K562 (cell line): ENCODE measurements around the gene C1orf105.

Experiments used
- EGR1 ChIP-seq: fragments of 450-650 bp; conservative IDR thresholded peaks from 2 replicates; pipeline ENCODE4 v1.6.1; 2017; ENCODE audit warnings: mild to moderate bottlenecking
- GATA2 ChIP-seq: sonication (generic); formaldehyde crosslinking; IDR thresholded peaks from 2 replicates; pipeline ENCODE4 v1.4.0; 2020; ENCODE audit warnings: mild to moderate bottlenecking, missing genetic modification reagents
- TSC22D4 ChIP-seq: fragments of 450-650 bp; IDR thresholded peaks from 2 replicates; pipeline ENCODE4 v1.6.1; 2016; ENCODE audit warnings: missing genetic modification characterization, missing biosample characterization, control low read depth
- TF ChIP-seq, protein P1 (sequence below), 3 experiments: IDR thresholded peaks in 2 of 3; conservative IDR thresholded peaks in 1 of 3; 2 replicates each; pipeline ENCODE4 v1.5.1; 2011 to 2012; ENCODE audit warnings: low read length in 3 of 3, mild to moderate bottlenecking in 3 of 3, control low read depth in 2 of 3, improper control_type of control experiment in 1 of 3, inconsistent platforms in 1 of 3, low read depth in 1 of 3, mixed read lengths in 1 of 3, moderate library complexity in 1 of 3; ENCODE audit not compliant: insufficient read depth in 2 of 3

DNA sequence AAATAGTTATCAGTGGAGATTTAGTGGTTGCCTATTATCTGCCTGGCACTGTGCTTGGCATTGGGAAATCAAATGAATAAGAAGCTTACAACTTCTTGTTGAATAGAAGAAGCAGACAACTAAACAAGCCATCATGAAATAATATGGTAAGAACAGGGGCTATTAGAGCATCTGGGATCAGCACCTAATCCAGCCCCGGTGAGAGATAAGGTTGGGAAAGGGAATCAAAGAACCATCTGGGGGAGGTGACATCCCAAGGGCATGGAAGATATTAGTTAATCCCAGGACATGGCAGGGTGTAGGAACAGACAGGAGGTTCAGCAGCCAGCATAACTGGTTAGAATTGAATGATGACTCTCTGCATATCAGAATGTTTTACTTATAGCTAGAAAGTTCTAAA lies 76.2 kb downstream of the C1orf105 start:
- TF ChIP-seq GATA2 (CRISPR knock-in tag) (no peak), EGR1 (no peak), TSC22D4 (tag) (no peak)
- TF ChIP-seq, protein P1, sequence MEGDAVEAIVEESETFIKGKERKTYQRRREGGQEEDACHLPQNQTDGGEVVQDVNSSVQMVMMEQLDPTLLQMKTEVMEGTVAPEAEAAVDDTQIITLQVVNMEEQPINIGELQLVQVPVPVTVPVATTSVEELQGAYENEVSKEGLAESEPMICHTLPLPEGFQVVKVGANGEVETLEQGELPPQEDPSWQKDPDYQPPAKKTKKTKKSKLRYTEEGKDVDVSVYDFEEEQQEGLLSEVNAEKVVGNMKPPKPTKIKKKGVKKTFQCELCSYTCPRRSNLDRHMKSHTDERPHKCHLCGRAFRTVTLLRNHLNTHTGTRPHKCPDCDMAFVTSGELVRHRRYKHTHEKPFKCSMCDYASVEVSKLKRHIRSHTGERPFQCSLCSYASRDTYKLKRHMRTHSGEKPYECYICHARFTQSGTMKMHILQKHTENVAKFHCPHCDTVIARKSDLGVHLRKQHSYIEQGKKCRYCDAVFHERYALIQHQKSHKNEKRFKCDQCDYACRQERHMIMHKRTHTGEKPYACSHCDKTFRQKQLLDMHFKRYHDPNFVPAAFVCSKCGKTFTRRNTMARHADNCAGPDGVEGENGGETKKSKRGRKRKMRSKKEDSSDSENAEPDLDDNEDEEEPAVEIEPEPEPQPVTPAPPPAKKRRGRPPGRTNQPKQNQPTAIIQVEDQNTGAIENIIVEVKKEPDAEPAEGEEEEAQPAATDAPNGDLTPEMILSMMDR (IDR thresholded peaks at IDR 0.05 in 2 of 3, conservative IDR thresholded peaks at IDR 0.05 in 1 of 3; ENCODE audit: insufficient read depth in 2 of 3, low read depth in 1 of 3, low read length in 3 of 3), result no peak
